Type B pancreatic cell (in vitro differentiated cells): ENCODE results near the gene DCAF17. TPM values are rescaled to one million over a fixed set of nuclear protein-coding genes. Genes with fewer than 3 reads are reported as not detected.
A peak's percentile ranks its signal among the peaks of the same experiment; 100 is the strongest.

Experiments used
- DNase-seq: peaks from one replicate; pipeline ENCODE4 v3.0.0; 2021; ENCODE audit warnings: mixed read lengths; ENCODE audit not compliant: unreplicated experiment; ENCODE audit errors: extremely low spot score
- H3K27ac Mint-ChIP-seq: 2 replicates; pipeline ENCODE4 v1.8.0; 2021; ENCODE audit warnings: mild to moderate bottlenecking, mixed read lengths
- H3K27me3 Mint-ChIP-seq: 2 replicates; pipeline ENCODE4 v1.8.0; 2021; ENCODE audit warnings: mixed read lengths
- H3K36me3 Mint-ChIP-seq: 2 replicates; pipeline ENCODE4 v1.8.0; 2021; ENCODE audit warnings: mixed read lengths
- H3K4me1 Mint-ChIP-seq: one replicate; pipeline ENCODE4 v1.8.0; 2021; ENCODE audit warnings: mixed read lengths; ENCODE audit not compliant: unreplicated experiment
- H3K4me3 Mint-ChIP-seq: 2 replicates; pipeline ENCODE4 v1.8.0; 2021; ENCODE audit warnings: mild to moderate bottlenecking, mixed read lengths
- H3K9me3 Mint-ChIP-seq: 2 replicates; pipeline ENCODE4 v1.8.0; 2021; ENCODE audit warnings: mixed read lengths
- CTCF ChIP-seq: fragments of 200-600 bp; sonication (generic); conservative IDR thresholded peaks from 2 replicates; pipeline ENCODE4 v1.5.0; 2021; ENCODE audit warnings: antibody characterized with exemption, mild to moderate bottlenecking
- total RNA-seq: library from RNA; stranded (reverse); gene quantifications from 2 replicates; pipeline ENCODE4 v1.2.1, GENCODE V29; 2021; ENCODE audit warnings: low replicate concordance

The DCAF17 gene
- total RNA-seq, 1 donor from 2014 or later: 26.4 TPM

DNA sequence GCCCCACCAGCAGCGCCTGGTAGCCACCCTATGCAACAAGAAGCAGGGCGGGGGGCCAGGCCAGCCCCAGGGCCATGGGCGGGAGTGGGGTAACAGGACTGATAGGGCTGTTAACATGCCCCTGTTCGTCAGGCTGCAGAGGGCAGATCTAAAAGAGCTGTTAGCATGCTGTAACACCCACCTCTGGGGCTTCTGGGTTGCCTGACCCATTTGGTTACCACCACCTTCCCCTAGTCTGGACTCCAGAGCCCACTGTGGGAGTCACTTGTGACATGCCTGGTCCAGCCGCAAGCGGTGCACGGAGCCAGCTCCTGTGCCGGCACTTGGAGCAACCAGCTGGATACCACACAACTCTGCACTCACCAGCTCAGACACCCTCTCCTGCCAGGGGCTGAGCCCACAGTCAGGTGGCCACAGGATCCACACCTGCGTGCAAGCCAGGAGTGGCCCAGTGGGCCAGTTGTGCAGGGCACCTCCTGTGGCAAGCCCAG, 2.3 kb upstream of the DCAF17 start:
- no peak for TF ChIP-seq CTCF
- peak overlapping the region; percentile 95 for H3K4me3 Mint-ChIP-seq
- no peaks in the 10 kb centered on the region for H3K9me3 Mint-ChIP-seq
- DNase-seq: no peak
- peaks cover 14% of the 10 kb centered on the region for H3K36me3 Mint-ChIP-seq
- peaks cover 23% of the 10 kb centered on the region for H3K4me1 Mint-ChIP-seq
- H3K27me3 Mint-ChIP-seq: no peaks in the 10 kb centered on the region
- H3K27ac Mint-ChIP-seq: peak overlapping the region; percentile 97

DNA sequence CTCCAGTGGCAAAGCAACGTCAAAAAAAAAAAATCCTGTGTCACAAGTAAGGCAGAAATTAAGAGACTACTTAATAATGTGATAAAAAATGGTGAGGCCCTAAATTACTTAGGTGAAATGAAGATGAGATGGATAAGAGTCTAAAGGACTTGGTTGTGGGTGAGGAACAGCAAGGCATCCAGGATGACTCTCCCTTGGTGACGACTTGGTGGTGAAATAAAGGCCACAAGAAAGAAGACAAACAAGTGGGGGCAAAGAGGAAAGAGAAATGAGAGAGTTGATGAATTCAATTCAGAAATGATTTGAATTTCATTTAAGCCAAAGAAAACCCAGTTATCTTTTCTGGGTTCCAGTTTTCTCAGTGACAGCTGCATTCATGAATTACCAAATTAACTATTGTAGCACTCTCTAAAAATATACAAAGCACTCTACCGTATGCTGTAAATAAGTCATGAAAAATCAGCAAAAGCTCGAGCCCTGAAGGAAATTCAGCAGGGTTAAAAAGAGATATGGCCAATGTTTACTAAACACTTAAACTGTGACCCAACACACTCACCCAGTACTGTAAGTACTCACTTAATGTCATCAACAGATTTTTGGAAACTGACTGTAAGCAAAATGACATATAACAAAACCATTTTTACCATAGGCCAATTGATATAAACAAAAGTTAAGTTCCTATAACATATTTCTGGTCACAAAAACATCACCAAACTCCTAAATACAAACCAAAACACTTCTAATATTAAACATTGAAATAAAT, 1.6 kb upstream of the DCAF17 start:
- peak overlapping the region; percentile 97 for H3K27ac Mint-ChIP-seq
- DNase-seq: no peak
- peak overlapping the region; percentile 95 for H3K4me3 Mint-ChIP-seq
- no peaks in the 10 kb centered on the region for H3K9me3 Mint-ChIP-seq
- peaks cover 23% of the 10 kb centered on the region for H3K4me1 Mint-ChIP-seq
- TF ChIP-seq CTCF: no peak
- H3K36me3 Mint-ChIP-seq: peaks cover 15% of the 10 kb centered on the region
- no peaks in the 10 kb centered on the region for H3K27me3 Mint-ChIP-seq

- Mint-ChIP-seq H3K27me3 (no peaks in the 10 kb centered on the region), H3K36me3 (peaks cover 23% of the 10 kb centered on the region), H3K4me1 (peaks cover 23% of the 10 kb centered on the region), H3K27ac (peak overlapping the region; percentile 97), H3K9me3 (no peaks in the 10 kb centered on the region), H3K4me3 (peak overlapping the region; percentile 95)
- DNase-seq: no peak
- TF ChIP-seq CTCF: no peak
Observed at GRCh38 chr2:171432969-171433762, 860 bp upstream of the DCAF17 start.

DNA sequence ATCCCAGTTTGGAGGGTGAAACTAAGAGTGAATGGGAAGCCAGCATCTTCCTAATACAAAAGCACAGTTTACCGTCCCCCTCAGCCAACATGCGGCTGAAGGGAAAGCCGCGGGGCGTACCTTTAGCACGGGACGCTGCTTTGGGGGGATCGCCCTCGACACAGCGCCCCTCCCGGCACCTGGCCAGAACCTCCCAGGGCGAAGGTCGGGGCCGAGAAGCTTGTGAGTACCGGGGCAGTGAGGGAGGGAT, 338 bp upstream of the DCAF17 start, which contains the start of gene METTL8:
METTL8 (minus strand) TSS at position 228 of the 250 bp plus-strand sequence. CDS start 41,805 bp downstream, outside the sequence.
- Mint-ChIP-seq H3K27ac (peak within 1 kb of the TSS; percentile 97), H3K4me1 (peaks cover 23% of the 10 kb centered on the region), H3K36me3 (peaks cover 28% of the 10 kb centered on the region), H3K9me3 (no peaks in the 10 kb centered on the region), H3K4me3 (peak within 1 kb of the TSS; percentile 95), H3K27me3 (no peaks in the 10 kb centered on the region)
- no peak for DNase-seq
- peak; percentile 56 for TF ChIP-seq CTCF

DNA sequence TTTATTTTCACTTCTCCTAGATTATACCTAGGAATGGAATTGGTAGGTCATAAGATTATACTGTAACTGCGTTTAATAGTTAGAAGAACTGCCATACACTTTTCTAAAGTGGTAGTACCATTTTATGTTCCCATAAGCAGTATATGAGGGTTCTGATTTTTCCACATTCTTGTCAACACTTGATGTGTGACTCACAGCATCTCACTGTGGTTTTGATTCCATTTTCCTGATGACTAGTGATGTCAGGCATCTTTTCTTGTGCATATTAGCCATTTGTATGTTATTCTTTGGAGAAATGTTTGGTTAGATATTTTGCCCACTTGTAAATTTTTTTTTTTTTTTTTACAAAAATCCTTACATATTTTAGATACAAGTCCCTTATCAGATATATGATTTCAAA, 2.3 kb downstream of the DCAF17 start:
- Mint-ChIP-seq H3K4me1 (peaks cover 13% of the 10 kb centered on the region), H3K4me3 (no peak overlapping the region), H3K27me3 (no peaks in the 10 kb centered on the region), H3K9me3 (no peaks in the 10 kb centered on the region), H3K27ac (no peak overlapping the region), H3K36me3 (peaks cover 33% of the 10 kb centered on the region)
- DNase-seq: no peak
- TF ChIP-seq CTCF: no peak
